Stimulated activated CD4-positive, alpha-beta T cell treated with anti-CD3 and anti-CD28 coated beads, TNF-alpha, amount 100 ng/mL, for 4 hours (primary cell): ENCODE measurements around the gene GAB2.
"Not testable (repeated sequence)": the region's sequence is repeated elsewhere in the genome, so short reads cannot be mapped to it uniquely, and the experiment has no call there.

ENCODE experiments used
- DNase-seq, 3 experiments: peaks; one replicate each; pipeline ENCODE4 v3.0.0-alpha.2; 2020; ENCODE audit warnings: low read depth in 3 of 3

The GAB2 gene

GRCh38 chr11:78222726-78223125 is 194.9 kb downstream of the GAB2 start:
- DNase-seq, result not testable (repeated sequence)

GRCh38 chr11:78221396-78222315 is 196.0 kb downstream of the GAB2 start:
- DNase-seq, result no peak

GRCh38 chr11:78220218-78221157 is 197.1 kb downstream of the GAB2 start:
- DNase-seq, result no peak

- DNase-seq, result no peak
These were observed 198.0 kb downstream of the GAB2 start for GRCh38 chr11:78219493-78220217.

GRCh38 chr11:78218707-78219492 is 198.7 kb downstream of the GAB2 start:
- no peak for DNase-seq

GRCh38 chr11:78217650-78218541 is 199.7 kb downstream of the GAB2 start:
- no peak for DNase-seq

- no peak for DNase-seq
These were observed 200.9 kb downstream of the GAB2 start for GRCh38 chr11:78216571-78217287.

- no peak for DNase-seq
These were observed 201.6 kb downstream of the GAB2 start for GRCh38 chr11:78216021-78216420.

GRCh38 chr11:78214331-78215194 is 203.1 kb downstream of the GAB2 start:
- no peak for DNase-seq

- DNase-seq, result no peak
These were observed 203.9 kb downstream of the GAB2 start for GRCh38 chr11:78213526-78214330.

GRCh38 chr11:78212586-78213371 is 204.8 kb downstream of the GAB2 start:
- no peak for DNase-seq

- no peak for DNase-seq
These were observed 206.1 kb downstream of the GAB2 start for GRCh38 chr11:78211565-78211964.

GRCh38 chr11:78210000-78210608 is 207.5 kb downstream of the GAB2 start:
- DNase-seq, result no peak

GRCh38 chr11:78209478-78209877 is 208.1 kb downstream of the GAB2 start:
- no peak for DNase-seq

- no peak for DNase-seq
These were observed 209.1 kb downstream of the GAB2 start for GRCh38 chr11:78208257-78209165.
